ENCODE results near the gene GPR25.

GPR25 gene

DNA sequence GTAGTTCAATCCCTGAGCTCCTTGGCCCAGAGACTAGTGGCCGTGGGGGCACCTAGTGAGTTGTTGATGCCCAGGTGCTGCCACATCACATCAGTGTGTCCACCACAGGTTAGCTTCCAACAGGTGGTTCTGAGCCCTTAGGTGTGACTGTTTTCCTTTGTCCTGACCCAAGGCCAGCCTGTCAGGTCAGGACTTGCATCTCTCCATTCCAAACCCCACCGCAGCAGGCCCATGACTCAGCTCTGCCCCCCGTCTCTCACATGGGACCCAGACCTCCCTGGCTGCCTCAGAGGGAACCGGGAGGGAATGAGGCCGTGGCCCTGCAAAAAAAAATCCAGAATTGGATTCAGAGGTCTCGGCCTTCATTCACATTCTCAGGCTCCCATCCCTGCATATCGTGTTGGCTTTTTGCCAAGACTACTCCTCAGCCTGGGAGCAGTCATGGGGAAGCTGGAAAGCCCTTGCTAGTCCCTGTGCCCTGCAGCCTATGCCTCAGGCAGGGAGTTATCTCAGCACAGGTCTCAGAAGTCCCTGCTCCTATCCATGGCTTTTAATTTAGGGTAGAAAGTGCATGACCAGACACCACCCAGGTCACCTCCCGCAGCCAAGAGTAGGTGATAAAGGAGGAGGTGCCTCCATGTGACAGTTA lies 29.1 kb downstream of the GPR25 start:
- TF ChIP-seq EZH2phosphoT487 (conservative IDR thresholded peaks at IDR 0.05; ENCODE audit: low read length): no peak
- TF ChIP-seq, protein P1, sequence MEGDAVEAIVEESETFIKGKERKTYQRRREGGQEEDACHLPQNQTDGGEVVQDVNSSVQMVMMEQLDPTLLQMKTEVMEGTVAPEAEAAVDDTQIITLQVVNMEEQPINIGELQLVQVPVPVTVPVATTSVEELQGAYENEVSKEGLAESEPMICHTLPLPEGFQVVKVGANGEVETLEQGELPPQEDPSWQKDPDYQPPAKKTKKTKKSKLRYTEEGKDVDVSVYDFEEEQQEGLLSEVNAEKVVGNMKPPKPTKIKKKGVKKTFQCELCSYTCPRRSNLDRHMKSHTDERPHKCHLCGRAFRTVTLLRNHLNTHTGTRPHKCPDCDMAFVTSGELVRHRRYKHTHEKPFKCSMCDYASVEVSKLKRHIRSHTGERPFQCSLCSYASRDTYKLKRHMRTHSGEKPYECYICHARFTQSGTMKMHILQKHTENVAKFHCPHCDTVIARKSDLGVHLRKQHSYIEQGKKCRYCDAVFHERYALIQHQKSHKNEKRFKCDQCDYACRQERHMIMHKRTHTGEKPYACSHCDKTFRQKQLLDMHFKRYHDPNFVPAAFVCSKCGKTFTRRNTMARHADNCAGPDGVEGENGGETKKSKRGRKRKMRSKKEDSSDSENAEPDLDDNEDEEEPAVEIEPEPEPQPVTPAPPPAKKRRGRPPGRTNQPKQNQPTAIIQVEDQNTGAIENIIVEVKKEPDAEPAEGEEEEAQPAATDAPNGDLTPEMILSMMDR (IDR thresholded peaks at IDR 0.05; ENCODE audit: insufficient read depth, low read length, poor library complexity, severe bottlenecking): no peak
- no peaks in the 10 kb centered on the region for H4K20me1 ChIP-seq (ENCODE audit: low read depth, low read length)
- no peak overlapping the region for H3K4me3 ChIP-seq (ENCODE audit: insufficient read depth, low read length, poor library complexity, severe bottlenecking)
- H3K27ac ChIP-seq (ENCODE audit: low read depth, low read length): no peak overlapping the region
- no peaks in the 10 kb centered on the region for H3K9me2 ChIP-seq (replicated peaks; ENCODE audit: insufficient read depth, low read length)
- H2AFZ ChIP-seq (ENCODE audit: low read depth, low read length, severe bottlenecking): no peak overlapping the region
- no peaks in the 10 kb centered on the region for H3K79me2 ChIP-seq (ENCODE audit: insufficient read depth, low read length)
- H3K9me3 ChIP-seq (ENCODE audit: insufficient read depth, low read length): no peaks in the 10 kb centered on the region
- H3K9ac ChIP-seq (ENCODE audit: low read length): no peak overlapping the region
- no peak overlapping the region for H3K4me2 ChIP-seq (ENCODE audit: low read depth, low read length, poor library complexity, severe bottlenecking)
- H3K27me3 ChIP-seq (ENCODE audit: low read length): no peaks in the 10 kb centered on the region
- no peaks in the 10 kb centered on the region for H3F3A ChIP-seq (ENCODE audit: insufficient read depth)
- H3K36me3 ChIP-seq (ENCODE audit: low read length): no peaks in the 10 kb centered on the region

DNA sequence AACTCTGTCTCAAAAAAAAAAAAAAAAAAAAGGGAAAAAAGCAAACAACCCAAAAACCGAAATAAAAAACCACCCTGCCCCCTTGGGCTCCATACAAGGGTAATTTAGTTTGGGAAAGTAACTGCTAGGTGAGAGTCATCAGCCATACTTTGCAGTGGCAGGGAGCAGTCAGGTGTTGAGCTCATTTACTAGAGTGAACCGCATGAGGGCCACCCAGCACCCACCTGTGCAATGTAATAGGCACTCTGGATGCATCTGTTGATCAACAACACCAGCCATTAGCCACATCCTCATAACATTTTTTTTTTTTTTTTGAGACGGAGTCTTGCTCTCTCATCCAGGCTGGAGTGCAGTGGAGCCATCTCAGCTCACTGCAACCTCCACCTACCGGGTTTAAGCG lies 31.0 kb downstream of the GPR25 start:
- H3K27me3 ChIP-seq (ENCODE audit: low read length): no peaks in the 10 kb centered on the region
- H3K4me2 ChIP-seq (ENCODE audit: low read depth, low read length, poor library complexity, severe bottlenecking): no peak overlapping the region
- no peaks in the 10 kb centered on the region for H3F3A ChIP-seq (ENCODE audit: insufficient read depth)
- no peak overlapping the region for H3K27ac ChIP-seq (ENCODE audit: low read depth, low read length)
- no peaks in the 10 kb centered on the region for H3K9me3 ChIP-seq (ENCODE audit: insufficient read depth, low read length)
- no peak overlapping the region for H3K9ac ChIP-seq (ENCODE audit: low read length)
- no peaks in the 10 kb centered on the region for H4K20me1 ChIP-seq (ENCODE audit: low read depth, low read length)
- H3K36me3 ChIP-seq (ENCODE audit: low read length): no peaks in the 10 kb centered on the region
- no peaks in the 10 kb centered on the region for H3K79me2 ChIP-seq (ENCODE audit: insufficient read depth, low read length)
- H3K9me2 ChIP-seq (replicated peaks; ENCODE audit: insufficient read depth, low read length): no peaks in the 10 kb centered on the region
- no peak overlapping the region for H3K4me3 ChIP-seq (ENCODE audit: insufficient read depth, low read length, poor library complexity, severe bottlenecking)
- TF ChIP-seq, protein P1 (IDR thresholded peaks at IDR 0.05; ENCODE audit: insufficient read depth, low read length, poor library complexity, severe bottlenecking): no peak
- no peak for TF ChIP-seq EZH2phosphoT487 (conservative IDR thresholded peaks at IDR 0.05; ENCODE audit: low read length)
- H2AFZ ChIP-seq (ENCODE audit: low read depth, low read length, severe bottlenecking): no peak overlapping the region

GRCh38 chr1:200904772-200905171 lies 32.0 kb downstream of the GPR25 start:
- TF ChIP-seq, protein P1 (IDR thresholded peaks at IDR 0.05; ENCODE audit: insufficient read depth, low read length, poor library complexity, severe bottlenecking): no peak
- TF ChIP-seq EZH2phosphoT487 (conservative IDR thresholded peaks at IDR 0.05; ENCODE audit: low read length): no peak
- H3F3A ChIP-seq (ENCODE audit: insufficient read depth): no peaks in the 10 kb centered on the region
- no peak overlapping the region for H3K9ac ChIP-seq (ENCODE audit: low read length)
- H3K27me3 ChIP-seq (ENCODE audit: low read length): no peaks in the 10 kb centered on the region
- H3K9me2 ChIP-seq (replicated peaks; ENCODE audit: insufficient read depth, low read length): no peaks in the 10 kb centered on the region
- no peaks in the 10 kb centered on the region for H3K9me3 ChIP-seq (ENCODE audit: insufficient read depth, low read length)
- H2AFZ ChIP-seq (ENCODE audit: low read depth, low read length, severe bottlenecking): no peak overlapping the region
- no peak overlapping the region for H3K4me3 ChIP-seq (ENCODE audit: insufficient read depth, low read length, poor library complexity, severe bottlenecking)
- no peak overlapping the region for H3K4me2 ChIP-seq (ENCODE audit: low read depth, low read length, poor library complexity, severe bottlenecking)
- no peaks in the 10 kb centered on the region for H3K79me2 ChIP-seq (ENCODE audit: insufficient read depth, low read length)
- no peaks in the 10 kb centered on the region for H3K36me3 ChIP-seq (ENCODE audit: low read length)
- no peaks in the 10 kb centered on the region for H4K20me1 ChIP-seq (ENCODE audit: low read depth, low read length)
- no peak overlapping the region for H3K27ac ChIP-seq (ENCODE audit: low read depth, low read length)

All from SU-DHL-6 (cell line).